HEK293T (cell line): ENCODE data around the gene DDX3X.
"Not testable (repeated sequence)": the region's sequence is repeated elsewhere in the genome, so short reads cannot be mapped to it uniquely, and the experiment has no call there.

ENCODE experiments used
- CTCF ChIA-PET: fragments of 350-600 bp; formaldehyde crosslinking; extraction: SDS; loops from one replicate; lab custom pipeline; 2021; ENCODE audit warnings: antibody characterized with exemption, inconsistent platforms; lab: Yijun Ruan, JAX
- POLR2A ChIA-PET: fragments of 350-600 bp; formaldehyde crosslinking; extraction: SDS; loops from one replicate; lab custom pipeline; 2020; ENCODE audit warnings: antibody characterized with exemption, inconsistent platforms; lab: Yijun Ruan, JAX
- DNase-seq: peaks from one replicate; pipeline ENCODE4 v3.0.0; 2012; ENCODE audit warnings: mixed read lengths; ENCODE audit errors: extremely low spot score
- ARNT ChIP-seq: fragments of 450-650 bp; IDR thresholded peaks from 2 replicates; pipeline ENCODE4 v1.6.1; 2017; ENCODE audit warnings: mild to moderate bottlenecking
- BHLHE40 ChIP-seq: fragments of 450-650 bp; IDR thresholded peaks from 2 replicates; pipeline ENCODE4 v1.6.1; 2016; ENCODE audit warnings: mild to moderate bottlenecking, moderate library complexity, borderline replicate concordance
- CTBP1 ChIP-seq: fragments of 450-650 bp; IDR thresholded peaks from 2 replicates; pipeline ENCODE4 v1.6.1; 2016; ENCODE audit warnings: borderline replicate concordance
- ELF4 ChIP-seq: fragments of 450-650 bp; IDR thresholded peaks from 2 replicates; pipeline ENCODE4 v1.6.1; 2017; ENCODE audit warnings: antibody characterized with exemption
- FOXA1 ChIP-seq: fragments of 450-650 bp; IDR thresholded peaks from 2 replicates; pipeline ENCODE4 v1.6.1; 2016; ENCODE audit warnings: mild to moderate bottlenecking
- FOXK2 ChIP-seq: fragments of 450-650 bp; IDR thresholded peaks from 2 replicates; pipeline ENCODE4 v1.6.1; 2016; ENCODE audit warnings: mild to moderate bottlenecking
- FOXM1 ChIP-seq: fragments of 450-650 bp; IDR thresholded peaks from 2 replicates; pipeline ENCODE4 v1.6.1; 2017; ENCODE audit warnings: mild to moderate bottlenecking, borderline replicate concordance
- HDGF ChIP-seq: fragments of 450-650 bp; IDR thresholded peaks from 2 replicates; pipeline ENCODE4 v1.6.1; 2017; ENCODE audit warnings: antibody characterized with exemption, borderline replicate concordance
- L3MBTL2 ChIP-seq: fragments of 450-650 bp; conservative IDR thresholded peaks from 2 replicates; pipeline ENCODE4 v1.6.1; 2016; ENCODE audit warnings: mild to moderate bottlenecking
- LEF1 ChIP-seq: fragments of 450-650 bp; IDR thresholded peaks from 2 replicates; pipeline ENCODE4 v1.6.1; 2017; ENCODE audit warnings: mild to moderate bottlenecking, borderline replicate concordance
- NFRKB ChIP-seq: fragments of 450-650 bp; IDR thresholded peaks from 2 replicates; pipeline ENCODE4 v1.6.1; 2016; ENCODE audit warnings: mild to moderate bottlenecking, moderate library complexity
- PKNOX1 ChIP-seq: fragments of 450-650 bp; IDR thresholded peaks from 2 replicates; pipeline ENCODE4 v1.6.1; 2016
- SP1 ChIP-seq: fragments of 450-650 bp; IDR thresholded peaks from 2 replicates; pipeline ENCODE4 v1.6.1; 2017
- SUZ12 ChIP-seq: fragments of 450-650 bp; IDR thresholded peaks from 2 replicates; pipeline ENCODE4 v1.6.1; 2016; ENCODE audit warnings: mild to moderate bottlenecking
- TARDBP ChIP-seq: fragments of 450-650 bp; IDR thresholded peaks from 2 replicates; pipeline ENCODE4 v1.6.1; 2016
- ZNF384 ChIP-seq: fragments of 450-650 bp; IDR thresholded peaks from 2 replicates; pipeline ENCODE4 v1.6.1; 2016

DDX3X gene

GRCh38 chrX:41388543-41388942 lies 54.6 kb downstream of the DDX3X start:
- no peak for DNase-seq
- ChIA-PET POLR2A (no interaction called here), CTCF (no interaction called here)
- no peak for TF ChIP-seq LEF1

GRCh38 chrX:41389311-41389888 lies 55.4 kb downstream of the DDX3X start:
- no peak for DNase-seq
- CTCF ChIA-PET: interaction anchor here (0.6 kb wide), 1 partner anchor 53 kb away, joined by 3 read pairs; no protein-coding TSS in a partner anchor
- TF ChIP-seq NFRKB (no peak), LEF1 (no peak), FOXK2 (no peak), SUZ12 (no peak), TARDBP (no peak), PKNOX1 (no peak)
- POLR2A ChIA-PET: interaction anchor here (1.1 kb wide), 1 partner anchor 56 kb away, joined by 4 read pairs; the partner anchor contains the start of gene DDX3X

GRCh38 chrX:41390576-41390975 lies 56.6 kb downstream of the DDX3X start:
- DNase-seq, CTCF ChIA-PET, POLR2A ChIA-PET: not testable (repeated sequence)

- ChIA-PET POLR2A (no interaction called here), CTCF (no interaction called here)
- no peak for DNase-seq
These were observed 57.6 kb downstream of the DDX3X start for GRCh38 chrX:41391606-41392005.

GRCh38 chrX:41394293-41394692 lies 60.3 kb downstream of the DDX3X start:
- ChIA-PET CTCF (no interaction called here), POLR2A (no interaction called here)
- no peak for TF ChIP-seq ELF4
- TF ChIP-seq SP1: no peak
- TF ChIP-seq TARDBP: no peak
- no peak for TF ChIP-seq HDGF
- TF ChIP-seq NFRKB: no peak
- TF ChIP-seq ARNT: no peak
- TF ChIP-seq FOXK2: no peak
- DNase-seq: no peak

More at GRCh38 chrX:41391606-41392005, 57.6 kb downstream of the DDX3X start:
- TF ChIP-seq CTBP1 (no peak), BHLHE40 (no peak), HDGF (no peak), PKNOX1 (no peak), FOXK2 (no peak), FOXA1 (no peak), TARDBP (no peak), ELF4 (no peak), ARNT (no peak), L3MBTL2 (no peak), SUZ12 (no peak), NFRKB (no peak), FOXM1 (no peak)

- ChIA-PET POLR2A (no interaction called here), CTCF (interaction anchor here (1.2 kb wide), 1 partner anchor 10 kb away, joined by 4 read pairs; no protein-coding TSS in a partner anchor)
- no peak for DNase-seq
- TF ChIP-seq SP1: no peak
- TF ChIP-seq SUZ12: no peak
- TF ChIP-seq BHLHE40: no peak
- no peak for TF ChIP-seq L3MBTL2
- TF ChIP-seq FOXM1: no peak
- no peak for TF ChIP-seq ZNF384
- no peak for TF ChIP-seq LEF1
- TF ChIP-seq TARDBP: no peak
- TF ChIP-seq CTBP1: no peak
- TF ChIP-seq FOXA1: no peak
- no peak for TF ChIP-seq HDGF
- TF ChIP-seq ELF4: no peak
- TF ChIP-seq NFRKB: no peak
- TF ChIP-seq ARNT: no peak
These were observed 63.3 kb downstream of the DDX3X start for GRCh38 chrX:41397219-41397618.

GRCh38 chrX:41397768-41398167 lies 63.8 kb downstream of the DDX3X start:
- ChIA-PET POLR2A (no interaction called here), CTCF (interaction anchor here (1.2 kb wide), 1 partner anchor 11 kb away, joined by 4 read pairs; no protein-coding TSS in a partner anchor)
- TF ChIP-seq TARDBP (no peak), PKNOX1 (no peak), NFRKB (no peak), ELF4 (no peak), BHLHE40 (no peak), SUZ12 (no peak), ARNT (no peak), FOXM1 (no peak), CTBP1 (no peak), ZNF384 (no peak), FOXA1 (no peak), SP1 (no peak), FOXK2 (no peak), HDGF (no peak)
- DNase-seq: no peak

- DNase-seq, CTCF ChIA-PET, POLR2A ChIA-PET: not testable (repeated sequence)
These were observed 68.6 kb downstream of the DDX3X start for GRCh38 chrX:41402556-41402955.
